ENCODE results near the gene LRSAM1.

LRSAM1 gene

GRCh38 chr9:127495884-127496555 is 44.7 kb downstream of the LRSAM1 start:
- no peak overlapping the region for H3K4me3 ChIP-seq (ENCODE audit: low read depth, low read length)
- no peak for DNase-seq (ENCODE audit: low read depth)
- no peak for TF ChIP-seq CTCF (IDR thresholded peaks at IDR 0.05; ENCODE audit: insufficient read depth, low read depth, low read length, missing control alignments)

- H3K4me3 ChIP-seq (ENCODE audit: low read depth, low read length): no peak overlapping the region
- no peak for TF ChIP-seq CTCF (IDR thresholded peaks at IDR 0.05; ENCODE audit: insufficient read depth, low read depth, low read length, missing control alignments)
- no peak for DNase-seq (ENCODE audit: low read depth)
Observed at GRCh38 chr9:127496974-127497373, 45.7 kb downstream of the LRSAM1 start.

DNA sequence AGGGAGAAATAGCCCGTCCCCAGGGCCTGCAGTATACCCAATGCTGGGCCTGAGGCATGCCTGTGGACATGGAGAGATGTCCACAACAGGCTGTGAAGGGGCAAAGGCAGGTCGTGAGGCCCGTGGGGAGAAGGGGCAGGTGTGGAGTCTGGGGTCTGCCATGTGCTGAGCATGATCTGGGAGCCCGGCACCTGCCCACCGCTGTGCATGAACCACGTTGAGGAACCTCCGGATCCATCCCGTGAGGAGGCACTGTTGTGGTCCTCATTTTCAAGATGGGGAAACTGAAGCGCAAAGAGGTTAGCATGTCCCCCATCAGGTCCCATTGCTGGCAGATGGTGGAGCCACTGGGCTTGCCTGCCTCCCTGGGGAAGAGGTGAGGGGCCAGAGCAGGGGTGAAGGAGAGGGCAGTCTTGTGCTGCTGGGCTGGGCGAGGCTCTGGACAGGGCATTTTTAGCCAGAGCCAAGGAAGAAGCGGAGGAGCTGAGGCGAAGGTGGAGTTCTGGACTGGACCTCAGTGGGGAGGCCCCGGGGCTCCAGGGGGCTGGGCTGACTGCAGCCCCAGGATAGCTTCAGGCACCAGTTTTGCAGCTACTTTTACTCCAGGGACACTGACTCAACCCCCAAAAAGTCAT is 46.5 kb downstream of the LRSAM1 start:
- no peak for TF ChIP-seq CTCF (IDR thresholded peaks at IDR 0.05; ENCODE audit: insufficient read depth, low read depth, low read length, missing control alignments)
- no peak for DNase-seq (ENCODE audit: low read depth)

DNA sequence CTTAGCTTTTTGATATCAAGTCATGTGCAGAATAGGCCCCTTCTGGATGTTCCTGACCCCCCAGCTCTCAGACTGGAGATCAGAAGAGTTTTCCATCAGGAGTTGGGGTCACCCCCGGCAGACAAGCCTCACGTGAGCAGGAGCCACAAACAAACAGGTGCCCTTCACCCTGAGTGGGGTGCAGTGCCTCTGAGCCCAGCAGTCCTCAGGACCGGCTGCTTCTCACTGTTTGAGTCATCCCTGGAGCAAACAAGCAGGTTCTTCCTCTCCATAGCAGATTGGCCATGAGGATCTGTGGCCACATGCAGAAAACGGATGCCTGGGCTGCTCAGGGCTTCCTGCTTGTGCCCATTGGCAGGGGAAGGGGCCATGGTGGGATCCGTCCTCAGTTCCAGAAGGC is 47.0 kb downstream of the LRSAM1 start:
- DNase-seq (ENCODE audit: low read depth): no peak
- no peak for TF ChIP-seq CTCF (IDR thresholded peaks at IDR 0.05; ENCODE audit: insufficient read depth, low read depth, low read length, missing control alignments)
- no peak overlapping the region for H3K4me3 ChIP-seq (ENCODE audit: low read depth, low read length)

More for the DNA sequence above, 46.5 kb downstream of the LRSAM1 start:
- H3K4me3 ChIP-seq (ENCODE audit: low read depth, low read length): no peak overlapping the region

DNA sequence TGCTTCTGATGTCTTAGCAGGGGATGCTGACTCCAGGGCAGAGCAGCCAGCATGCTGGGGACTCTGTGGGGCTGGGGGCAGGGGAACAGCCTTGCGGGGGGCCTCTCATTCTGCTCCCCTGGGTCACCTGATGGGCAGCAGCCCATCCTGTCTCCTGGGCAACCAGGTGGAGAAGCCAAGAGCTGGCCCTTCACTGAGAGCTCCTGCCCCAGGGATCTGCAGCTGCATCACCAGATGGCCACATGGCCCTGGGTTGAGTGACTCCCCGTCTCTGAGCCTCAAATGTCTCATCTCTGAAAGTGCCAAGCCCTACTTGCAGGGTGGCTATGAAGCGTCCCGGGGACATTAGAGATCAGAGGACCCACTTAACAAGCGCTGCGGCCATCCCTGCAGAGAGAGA is 49.1 kb downstream of the LRSAM1 start:
- DNase-seq (ENCODE audit: low read depth): no peak
- H3K4me3 ChIP-seq (ENCODE audit: low read depth, low read length): no peak overlapping the region
- no peak for TF ChIP-seq CTCF (IDR thresholded peaks at IDR 0.05; ENCODE audit: insufficient read depth, low read depth, low read length, missing control alignments)

DNA sequence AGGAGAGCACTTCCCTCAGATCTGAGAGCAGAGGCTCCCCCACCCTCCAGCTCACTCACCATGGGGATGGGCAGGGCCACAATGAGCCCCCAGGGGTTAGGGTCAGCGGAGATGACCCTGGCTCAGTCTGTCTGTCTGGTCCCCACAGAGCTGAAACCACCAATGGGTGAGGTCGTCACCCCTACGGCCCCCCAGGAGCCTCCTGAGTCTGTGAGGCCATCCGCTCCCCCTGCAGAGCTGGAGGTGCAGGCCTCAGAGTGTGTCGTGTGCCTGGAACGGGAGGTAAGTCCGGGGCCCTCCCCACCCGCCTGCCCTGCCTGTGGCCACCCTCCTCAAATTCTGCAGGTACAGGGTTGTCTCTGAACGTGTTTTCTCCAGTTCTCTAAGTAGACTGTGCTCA is 49.6 kb downstream of the LRSAM1 start:
- no peak for TF ChIP-seq CTCF (IDR thresholded peaks at IDR 0.05; ENCODE audit: insufficient read depth, low read depth, low read length, missing control alignments)
- no peak for DNase-seq (ENCODE audit: low read depth)
- no peak overlapping the region for H3K4me3 ChIP-seq (ENCODE audit: low read depth, low read length)

Measured in GM12865 (cell line).